ENCODE data around the gene ATP6AP1.

DNA sequence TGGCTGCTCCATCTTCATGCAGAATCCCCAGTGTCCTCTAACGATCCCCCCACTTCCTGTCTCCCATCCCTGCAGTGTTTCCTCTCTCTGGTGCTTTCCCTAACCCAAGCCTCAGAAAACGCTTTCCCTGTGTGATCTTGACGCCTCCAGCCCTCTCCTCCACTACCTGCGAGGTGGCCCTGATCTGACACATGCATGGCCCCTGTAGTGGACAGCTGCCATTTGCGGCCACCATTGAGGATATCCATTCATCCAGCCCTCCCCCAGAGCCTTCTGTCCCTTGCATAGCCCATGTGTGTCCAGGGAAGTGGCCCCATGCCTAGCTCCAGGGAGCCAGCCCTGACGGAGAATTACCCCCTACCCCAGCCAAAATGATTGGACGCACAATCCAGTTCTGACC lies 54.8 kb downstream of the ATP6AP1 start:
- TF ChIP-seq GATA2 (IDR thresholded peaks at IDR 0.05; ENCODE audit: low read depth, low read length) = no peak
- no peak for TF ChIP-seq GATA3 (IDR thresholded peaks at IDR 0.05; ENCODE audit: low read depth, low read length)
